ENCODE results near the gene CENPP.

GRCh38 chr9:92359394-92359995 is 33.7 kb downstream of the CENPP start:
- TF ChIP-seq POLR2AphosphoS5 (IDR thresholded peaks at IDR 0.05; ENCODE audit: insufficient read depth in 1 of 2, low read depth in 1 of 2) = no peak
- no peak for TF ChIP-seq CTCF (IDR thresholded peaks at IDR 0.05)

Data from vagina (tissue), 2 donors.